H1 (cell line): Measurements from ENCODE around the gene ZNF473. TPM values are rescaled to one million over a fixed set of nuclear protein-coding genes. Genes with fewer than 3 reads are reported as not detected.
A peak's percentile ranks its signal among the peaks of the same experiment; 100 is the strongest.

Source experiments
- CHD2 ChIP-seq: IDR thresholded peaks from 2 replicates; pipeline ENCODE4 v1.6.1; 2012; ENCODE audit warnings: low read length, improper control_type of control experiment
- polyA plus RNA-seq, 7 experiments: library from polyadenylated mRNA; depleted of rRNA in 3 of 7; stranded (reverse) in 5 of 7; unstranded in 2 of 7; fragments of >200 nt in 5 of 7; fragments of 200-250 nt in 2 of 7; gene quantifications; 1 replicate in 5 of 7; 2 replicates in 1 of 7; 4 replicates in 1 of 7; pipeline versions ENCODE4 v1.2.1 to v1.2.3, GENCODE V29; 2011 to 2013; ENCODE audit warnings: missing spikeins in 2 of 7, mixed read lengths in 2 of 7
- total RNA-seq: library from RNA; stranded (reverse); fragmentation: NEBNext Ultra II Directional; extraction: Animal tissue kit (Norgen Biotek cat#: 25700); gene quantifications from 2 replicates; pipeline ENCODE4 v1.2.1, GENCODE V29; 2021

ZNF473 gene
- total and polyA plus RNA-seq, 2 of the 8 experiments (the other 6 are each of a cell fraction or from before 2014, with no cell fraction given): 5.2 to 11.7 TPM

- peak; percentile 35; the same call in 1 of the 2 replicates for TF ChIP-seq CHD2
These were observed at the start of gene ZNF473 (continued) for GRCh38 chr19:50025794-50026549.
